Measurements from ENCODE around the gene MEGF6.

MEGF6 gene

GRCh38 chr1:3539707-3540425, 71.4 kb downstream of the MEGF6 start:
- no peaks in the 10 kb centered on the region for H3K27me3 Mint-ChIP-seq
- ATAC-seq = no peak
- no peak for DNase-seq
- no peaks in the 10 kb centered on the region for H3K36me3 Mint-ChIP-seq (ENCODE audit: low read depth)
- H3K4me1 Mint-ChIP-seq = no peaks in the 10 kb centered on the region
- H3K9me3 Mint-ChIP-seq = no peaks in the 10 kb centered on the region
- no peak overlapping the region for H3K27ac Mint-ChIP-seq
- no peak overlapping the region for H3K4me3 Mint-ChIP-seq

- ATAC-seq (no peak), DNase-seq (no peak)
- no peak overlapping the region for H3K4me3 Mint-ChIP-seq
- H3K27me3 Mint-ChIP-seq = no peaks in the 10 kb centered on the region
- no peaks in the 10 kb centered on the region for H3K9me3 Mint-ChIP-seq
- H3K4me1 Mint-ChIP-seq = no peaks in the 10 kb centered on the region
- no peaks in the 10 kb centered on the region for H3K36me3 Mint-ChIP-seq (ENCODE audit: low read depth)
- H3K27ac Mint-ChIP-seq = no peak overlapping the region
Observed at GRCh38 chr1:3537359-3537758, 73.9 kb downstream of the MEGF6 start.

- no peaks in the 10 kb centered on the region for H3K36me3 Mint-ChIP-seq (ENCODE audit: low read depth)
- H3K4me3 Mint-ChIP-seq = no peak overlapping the region
- no peaks in the 10 kb centered on the region for H3K4me1 Mint-ChIP-seq
Observed at GRCh38 chr1:3536420-3537195, 74.7 kb downstream of the MEGF6 start.

GRCh38 chr1:3535732-3536131, 75.6 kb downstream of the MEGF6 start:
- Mint-ChIP-seq H3K36me3 (ENCODE audit: low read depth) (no peaks in the 10 kb centered on the region), H3K4me1 (peaks cover 2% of the 10 kb centered on the region), H3K9me3 (no peaks in the 10 kb centered on the region), H3K27ac (no peak overlapping the region), H3K4me3 (no peak overlapping the region), H3K27me3 (no peaks in the 10 kb centered on the region)
- ATAC-seq (no peak), DNase-seq (no peak)

More at GRCh38 chr1:3536420-3537195, 74.7 kb downstream of the MEGF6 start:
- Mint-ChIP-seq H3K27ac (no peak overlapping the region), H3K9me3 (no peaks in the 10 kb centered on the region), H3K27me3 (no peaks in the 10 kb centered on the region)
- ATAC-seq (no peak), DNase-seq (no peak)

- no peak for ATAC-seq
- no peaks in the 10 kb centered on the region for H3K9me3 Mint-ChIP-seq
- peaks cover 5% of the 10 kb centered on the region for H3K4me1 Mint-ChIP-seq
- no peaks in the 10 kb centered on the region for H3K27me3 Mint-ChIP-seq
- H3K27ac Mint-ChIP-seq = no peak overlapping the region
- no peak for DNase-seq
- no peak overlapping the region for H3K4me3 Mint-ChIP-seq
- no peaks in the 10 kb centered on the region for H3K36me3 Mint-ChIP-seq (ENCODE audit: low read depth)
Observed at GRCh38 chr1:3534803-3535637, 76.3 kb downstream of the MEGF6 start.

- ATAC-seq (no peak), DNase-seq (no peak)
- no peak overlapping the region for H3K4me3 Mint-ChIP-seq
- no peak overlapping the region for H3K27ac Mint-ChIP-seq
- no peaks in the 10 kb centered on the region for H3K36me3 Mint-ChIP-seq (ENCODE audit: low read depth)
- H3K9me3 Mint-ChIP-seq = no peaks in the 10 kb centered on the region
- no peaks in the 10 kb centered on the region for H3K27me3 Mint-ChIP-seq
- H3K4me1 Mint-ChIP-seq = peaks cover 8% of the 10 kb centered on the region
Observed at GRCh38 chr1:3533067-3534048, 78.0 kb downstream of the MEGF6 start.

- Mint-ChIP-seq H3K4me3 (no peak overlapping the region), H3K9me3 (no peaks in the 10 kb centered on the region), H3K4me1 (peaks cover 8% of the 10 kb centered on the region), H3K27me3 (no peaks in the 10 kb centered on the region), H3K36me3 (ENCODE audit: low read depth) (no peaks in the 10 kb centered on the region), H3K27ac (no peak overlapping the region)
- ATAC-seq = no peak
- DNase-seq = no peak
Observed at GRCh38 chr1:3531928-3532327, 79.4 kb downstream of the MEGF6 start.

- ATAC-seq (peak; percentile 74), DNase-seq (peak; percentile 73)
- H3K27ac Mint-ChIP-seq = peak overlapping the region; percentile 76
- H3K9me3 Mint-ChIP-seq = no peaks in the 10 kb centered on the region
- H3K27me3 Mint-ChIP-seq = no peaks in the 10 kb centered on the region
- H3K4me1 Mint-ChIP-seq = peaks cover 8% of the 10 kb centered on the region
- no peaks in the 10 kb centered on the region for H3K36me3 Mint-ChIP-seq (ENCODE audit: low read depth)
- H3K4me3 Mint-ChIP-seq = peak overlapping the region; percentile 83
Observed at GRCh38 chr1:3530926-3531818, 80.1 kb downstream of the MEGF6 start.

GRCh38 chr1:3530086-3530925, 81.0 kb downstream of the MEGF6 start:
- Mint-ChIP-seq H3K27ac (no peak overlapping the region), H3K36me3 (ENCODE audit: low read depth) (no peaks in the 10 kb centered on the region), H3K4me1 (peaks cover 8% of the 10 kb centered on the region), H3K4me3 (peak overlapping the region; percentile 69), H3K27me3 (no peaks in the 10 kb centered on the region), H3K9me3 (no peaks in the 10 kb centered on the region)
- ATAC-seq (no peak), DNase-seq (no peak)

GRCh38 chr1:3529099-3529729, 82.1 kb downstream of the MEGF6 start:
- ATAC-seq (no peak), DNase-seq (no peak)
- Mint-ChIP-seq H3K27me3 (no peaks in the 10 kb centered on the region), H3K36me3 (ENCODE audit: low read depth) (no peaks in the 10 kb centered on the region), H3K9me3 (no peaks in the 10 kb centered on the region), H3K4me1 (peaks cover 8% of the 10 kb centered on the region), H3K27ac (no peak overlapping the region), H3K4me3 (no peak overlapping the region)

- DNase-seq (no peak), ATAC-seq (no peak)
- no peak overlapping the region for H3K27ac Mint-ChIP-seq
- H3K4me3 Mint-ChIP-seq = no peak overlapping the region
- H3K27me3 Mint-ChIP-seq = no peaks in the 10 kb centered on the region
- H3K9me3 Mint-ChIP-seq = no peaks in the 10 kb centered on the region
- H3K36me3 Mint-ChIP-seq (ENCODE audit: low read depth) = no peaks in the 10 kb centered on the region
- H3K4me1 Mint-ChIP-seq = peaks cover 8% of the 10 kb centered on the region
Observed at GRCh38 chr1:3527774-3528173, 83.5 kb downstream of the MEGF6 start.
